HepG2 (cell line): Measurements from ENCODE around the gene ZFAND2A. TPM values are rescaled to one million over a fixed set of nuclear protein-coding genes. Genes with fewer than 3 reads are reported as not detected.

Source experiments
- ATAC-seq: fragments of 200-7000 bp; cut with Tn5 transposase; 3 replicates; pipeline ENCODE4 v1.9.1; 2020; ENCODE audit warnings: mild to moderate bottlenecking, moderate library complexity
- BruUV-seq: library from RNA; stranded (reverse); fragments of 400-500 nt; replicated peaks from 2 replicates; lab custom pipeline; 2021; lab: Mats Ljungman, UMichigan
- CTCF ChIA-PET: fragments of 300-600 bp; formaldehyde crosslinking; extraction: SDS; loops from one replicate; lab custom pipeline; 2021; ENCODE audit warnings: low total read pairs, inconsistent platforms, low intra/inter-chr PET ratio; lab: Yijun Ruan, JAX
- POLR2A ChIA-PET: fragments of 350-600 bp; sonication (Branson Sonifier 250); formaldehyde crosslinking; loops from one replicate; lab custom pipeline; 2020; ENCODE audit warnings: antibody characterized with exemption, inconsistent platforms; lab: Yijun Ruan, JAX
- DNase-seq: peaks from one replicate; pipeline ENCODE4 v3.0.0-alpha.2; 2015; ENCODE audit warnings: low spot score
- FAIRE-seq: peaks from 3 replicates; lab custom pipeline; 2011; peaks lifted over from hg19 to GRCh38; lab: Jason Lieb, UNC
- H2AFZ ChIP-seq: one replicate; pipeline ENCODE4 v1.6.1; 2011; ENCODE audit warnings: low read length, inconsistent platforms
- H3K27ac ChIP-seq: fragments of 300-600 bp; 3 replicates; pipeline ENCODE4 v1.8.0; 2011; ENCODE audit warnings: mixed run types, mild to moderate bottlenecking, mixed read lengths, low read length, inconsistent platforms; ENCODE audit not compliant: insufficient read depth; ENCODE audit errors: extremely low read length
- H3K27me3 ChIP-seq, 2 experiments: fragments of 200-600 bp in 1 of 2; 2 replicates in 1 of 2; 3 replicates in 1 of 2; pipeline versions ENCODE4 v1.6.0 to v1.8.0; 2011; ENCODE audit warnings: low read length in 2 of 2, mild to moderate bottlenecking in 2 of 2, moderate library complexity in 2 of 2, inconsistent platforms in 1 of 2; ENCODE audit not compliant: insufficient read depth in 2 of 2, control insufficient read depth in 1 of 2
- H3K36me3 ChIP-seq, 2 experiments: fragments of 200-600 bp in 1 of 2; replicated peaks in 1 of 2; 2 replicates in 1 of 2; 3 replicates in 1 of 2; pipeline versions ENCODE4 v1.5.1 to v1.8.0; 2011; ENCODE audit warnings: low read length in 2 of 2, inconsistent platforms in 1 of 2; ENCODE audit not compliant: insufficient read depth in 2 of 2, control insufficient read depth in 1 of 2
- H3K4me1 ChIP-seq: 2 replicates; pipeline ENCODE4 v1.5.1; 2012; ENCODE audit warnings: low read length, inconsistent platforms; ENCODE audit not compliant: insufficient read depth
- H3K4me2 ChIP-seq: 2 replicates; pipeline ENCODE4 v1.6.0; 2011; ENCODE audit warnings: low read depth, low read length, inconsistent platforms
- H3K4me3 ChIP-seq, 3 experiments: fragments of 200-600 bp in 1 of 3; sonication (generic), shearing (Covaris generic) in 1 of 3; replicated peaks in 1 of 3; 2 replicates each; pipeline ENCODE4 v1.5.1; 2011 to 2016; ENCODE audit warnings: low read length in 3 of 3, inconsistent platforms in 2 of 3, low read depth in 2 of 3, mild to moderate bottlenecking in 2 of 3, control low read depth in 1 of 3, mixed read lengths in 1 of 3; ENCODE audit not compliant: insufficient read depth in 1 of 3
- H3K79me2 ChIP-seq: one replicate; pipeline ENCODE4 v1.6.1; 2011; ENCODE audit warnings: low read length, inconsistent platforms; ENCODE audit not compliant: insufficient read depth
- H3K9ac ChIP-seq: 2 replicates; pipeline ENCODE4 v1.6.0; 2011; ENCODE audit warnings: mild to moderate bottlenecking, low read depth, low read length, inconsistent platforms; ENCODE audit not compliant: insufficient read depth
- H3K9me3 ChIP-seq: 2 replicates; pipeline ENCODE4 v1.5.1; 2012; ENCODE audit warnings: mild to moderate bottlenecking, low read length
- H4K20me1 ChIP-seq: 2 replicates; pipeline ENCODE4 v1.6.0; 2011; ENCODE audit warnings: inconsistent platforms, mild to moderate bottlenecking, low read length, moderate library complexity; ENCODE audit not compliant: insufficient read depth
- ARNT2 ChIP-seq: sonication (generic); formaldehyde crosslinking; IDR thresholded peaks from 2 replicates; pipeline ENCODE4 v1.8.0; 2022; ENCODE audit warnings: mild to moderate bottlenecking, low read depth, missing genetic modification reagents, moderate library complexity
- CEBPG ChIP-seq: IDR thresholded peaks from 2 replicates; pipeline ENCODE4 v1.6.1; 2016
- HNRNPUL1 ChIP-seq: fragments of 200-400 bp; formaldehyde crosslinking; IDR thresholded peaks from 2 replicates; pipeline ENCODE4 v1.6.1; 2017; ENCODE audit warnings: low read depth, mild to moderate bottlenecking, low read length, moderate library complexity
- RAD21 ChIP-seq: fragments of 450-650 bp; formaldehyde crosslinking; IDR thresholded peaks from 2 replicates; pipeline ENCODE4 v1.5.0; 2020; ENCODE audit warnings: mild to moderate bottlenecking
- RXRA ChIP-seq: sonication (generic); formaldehyde crosslinking; IDR thresholded peaks from 2 replicates; pipeline ENCODE4 v1.5.1; 2020; ENCODE audit warnings: missing genetic modification reagents
- SETDB1 ChIP-seq: sonication (generic); formaldehyde crosslinking; IDR thresholded peaks from 2 replicates; pipeline ENCODE4 v1.5.1; 2020; ENCODE audit warnings: missing genetic modification reagents, mild to moderate bottlenecking, borderline replicate concordance
- TAF1 ChIP-seq: sonication (generic); formaldehyde crosslinking; IDR thresholded peaks from 2 replicates; pipeline ENCODE4 v1.4.0; 2020; ENCODE audit warnings: missing genetic modification reagents
- TSC22D2 ChIP-seq: sonication (generic); formaldehyde crosslinking; IDR thresholded peaks from 2 replicates; pipeline ENCODE4 v1.5.1; 2020; ENCODE audit warnings: missing genetic modification reagents, mild to moderate bottlenecking, borderline replicate concordance
- ZNF432 ChIP-seq: sonication (generic); formaldehyde crosslinking; IDR thresholded peaks from 2 replicates; pipeline ENCODE4 v1.5.0; 2020; ENCODE audit warnings: missing genetic modification reagents, mild to moderate bottlenecking, borderline replicate concordance
- ZNF567 ChIP-seq: sonication (generic); formaldehyde crosslinking; IDR thresholded peaks from 2 replicates; pipeline ENCODE4 v1.8.1; 2023; ENCODE audit warnings: mild to moderate bottlenecking, missing genetic modification reagents, borderline replicate concordance
- ZNF879 ChIP-seq: sonication (generic); formaldehyde crosslinking; IDR thresholded peaks from 2 replicates; pipeline ENCODE4 v1.8.1; 2023; ENCODE audit warnings: missing genetic modification reagents
- WGBS: methylation state at CpG from one replicate; pipeline ENCODE4 v1.1.6; 2017; ENCODE audit warnings: low lambda C conversion rate; 5-methylcytosine and 5-hydroxymethylcytosine counted together
- in situ Hi-C: cut with HindIII; loops from 2 replicates; pipeline ENCODE4 v1.10.0; 2017; ENCODE audit warnings: low pct_unique_long_range_greater_than_20kb; ENCODE audit not compliant: extremely low pct_ligation_motif_present
- intact Hi-C: fragments of 100-400 bp; cut with micrococcal nuclease; formaldehyde crosslinking; loops from one replicate; pipeline ENCODE4 v1.10.0; 2022; ENCODE audit not compliant: unreplicated experiment
- polyA plus RNA-seq, 8 experiments: library from polyadenylated mRNA; depleted of rRNA in 3 of 8; stranded (reverse) in 7 of 8; unstranded in 1 of 8; fragments of >200 nt; fragmentation: Illumina TruSeq in 4 of 8; extraction: Trizol in 4 of 8; gene quantifications; 2 replicates each; pipeline versions ENCODE4 v1.2.1 to v1.2.3, GENCODE V29; 2011 to 2016; ENCODE audit warnings: low read depth in 4 of 8, missing spikeins in 1 of 8, mixed read lengths in 1 of 8; ENCODE audit not compliant: insufficient read depth in 1 of 8
- total RNA-seq, 5 experiments: library from RNA; depleted of rRNA; stranded (reverse); fragments of >200 nt; fragmentation: Illumina TruSeq; extraction: Trizol; gene quantifications; 2 replicates each; pipeline ENCODE4 v1.2.3, GENCODE V29; 2016; ENCODE audit warnings: low read depth in 1 of 5
- TF ChIP-seq, protein P1 (sequence below): sonication (generic); formaldehyde crosslinking; IDR thresholded peaks from 2 replicates; pipeline ENCODE4 v1.5.0; 2020; ENCODE audit warnings: missing genetic modification reagents, mild to moderate bottlenecking, borderline replicate concordance

Gene ZFAND2A
- total and polyA plus RNA-seq, 2 of the 13 experiments (the other 11 are each of a cell fraction or from before 2014, with no cell fraction given): 140 to 153 TPM

DNA sequence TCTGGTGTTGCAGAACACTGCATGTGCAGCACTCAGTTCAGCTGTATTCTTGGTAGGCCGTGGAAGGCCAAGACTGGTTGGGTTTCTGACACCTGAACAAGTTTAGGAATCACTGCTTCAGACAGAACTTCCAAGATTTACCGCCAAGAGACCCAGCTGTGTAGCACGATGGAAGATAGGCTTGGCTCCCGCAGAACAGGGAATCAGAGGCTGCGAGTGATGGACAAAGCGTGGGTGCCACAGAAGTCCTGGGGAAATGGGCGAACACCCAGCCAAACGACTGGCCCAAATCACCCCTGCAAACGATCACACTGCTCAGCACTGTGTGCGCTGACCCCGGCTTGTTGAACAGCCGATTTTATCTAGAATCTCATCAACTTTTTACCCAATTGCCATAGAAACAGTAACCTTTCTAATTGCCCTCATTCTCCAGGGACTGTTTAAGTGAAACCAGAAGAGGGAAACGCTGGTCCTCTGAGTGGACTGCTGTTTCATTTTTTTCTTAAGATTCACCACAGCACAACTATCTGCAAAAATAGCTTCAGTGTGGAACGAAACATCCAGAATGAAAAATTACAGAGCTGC lies 17.9 kb downstream of the ZFAND2A start:
- Histone ChIP-seq H3K36me3 (no peaks in the 10 kb centered on the region), H3K4me1 (peaks cover 19% of the 10 kb centered on the region), H3K27me3 (no peaks in the 10 kb centered on the region), H3K9me3 (no peaks in the 10 kb centered on the region), H3K79me2 (peaks cover 6% of the 10 kb centered on the region), H3K9ac (no peak overlapping the region), H3K27ac (no peak overlapping the region), H2AFZ (no peak overlapping the region), H4K20me1 (no peaks in the 10 kb centered on the region), H3K4me3 (no peak overlapping the region), H3K4me2 (no peak overlapping the region)
- in situ Hi-C loops: no loop called here
- BruUV-seq: no TSS peak
- POLR2A ChIA-PET: interaction anchor here (0.8 kb wide), 1 partner anchor 14 kb away, joined by 3 read pairs; no protein-coding TSS in a partner anchor
- CTCF ChIA-PET: no interaction called here
- intact Hi-C loops: no loop called here
- TF ChIP-seq ARNT2 (no peak), ZNF567 (CRISPR knock-in tag) (no peak), SETDB1 (CRISPR knock-in tag) (no peak), RXRA (CRISPR knock-in tag) (no peak), TAF1 (CRISPR knock-in tag) (no peak), CEBPG (no peak), ZNF879 (CRISPR knock-in tag) (no peak), RAD21 (no peak), TSC22D2 (CRISPR knock-in tag) (no peak), ZNF432 (CRISPR knock-in tag) (no peak), HNRNPUL1 (no peak)
- TF ChIP-seq, protein P1, sequence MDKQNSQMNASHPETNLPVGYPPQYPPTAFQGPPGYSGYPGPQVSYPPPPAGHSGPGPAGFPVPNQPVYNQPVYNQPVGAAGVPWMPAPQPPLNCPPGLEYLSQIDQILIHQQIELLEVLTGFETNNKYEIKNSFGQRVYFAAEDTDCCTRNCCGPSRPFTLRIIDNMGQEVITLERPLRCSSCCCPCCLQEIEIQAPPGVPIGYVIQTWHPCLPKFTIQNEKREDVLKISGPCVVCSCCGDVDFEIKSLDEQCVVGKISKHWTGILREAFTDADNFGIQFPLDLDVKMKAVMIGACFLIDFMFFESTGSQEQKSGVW (CRISPR knock-in tag): no peak
- ATAC-seq (no peak), FAIRE-seq (no peak), DNase-seq (no peak)
- WGBS: 82% methylated on average over 14 of the region's 14 CpGs
